CD1c-positive myeloid dendritic cell (primary cell): ENCODE results near the gene FEZ2.

ENCODE experiments used
- DNase-seq: peaks from one replicate; pipeline ENCODE4 v3.0.0-alpha.2; 2016; ENCODE audit errors: extremely low spot score

Gene FEZ2

DNA sequence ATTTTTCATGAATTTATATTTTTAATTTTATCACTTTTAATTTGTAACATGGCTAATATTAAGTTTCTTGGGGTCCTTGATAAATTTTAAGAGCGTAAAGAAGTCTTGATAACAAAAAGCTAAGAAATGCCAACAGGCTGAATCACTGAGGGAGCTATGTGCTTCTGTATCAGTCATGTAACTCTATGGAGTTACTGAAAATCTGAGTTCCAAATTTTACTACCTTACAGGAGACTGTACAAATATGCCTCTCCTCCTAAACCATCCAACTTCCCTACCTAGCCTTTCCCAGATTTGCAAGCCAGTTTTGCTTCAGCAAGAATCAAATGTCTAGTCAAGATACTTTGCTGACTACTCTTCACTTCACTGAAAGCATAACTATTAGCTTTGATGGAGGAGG is 35.7 kb downstream of the FEZ2 start:
- DNase-seq = no peak

DNA sequence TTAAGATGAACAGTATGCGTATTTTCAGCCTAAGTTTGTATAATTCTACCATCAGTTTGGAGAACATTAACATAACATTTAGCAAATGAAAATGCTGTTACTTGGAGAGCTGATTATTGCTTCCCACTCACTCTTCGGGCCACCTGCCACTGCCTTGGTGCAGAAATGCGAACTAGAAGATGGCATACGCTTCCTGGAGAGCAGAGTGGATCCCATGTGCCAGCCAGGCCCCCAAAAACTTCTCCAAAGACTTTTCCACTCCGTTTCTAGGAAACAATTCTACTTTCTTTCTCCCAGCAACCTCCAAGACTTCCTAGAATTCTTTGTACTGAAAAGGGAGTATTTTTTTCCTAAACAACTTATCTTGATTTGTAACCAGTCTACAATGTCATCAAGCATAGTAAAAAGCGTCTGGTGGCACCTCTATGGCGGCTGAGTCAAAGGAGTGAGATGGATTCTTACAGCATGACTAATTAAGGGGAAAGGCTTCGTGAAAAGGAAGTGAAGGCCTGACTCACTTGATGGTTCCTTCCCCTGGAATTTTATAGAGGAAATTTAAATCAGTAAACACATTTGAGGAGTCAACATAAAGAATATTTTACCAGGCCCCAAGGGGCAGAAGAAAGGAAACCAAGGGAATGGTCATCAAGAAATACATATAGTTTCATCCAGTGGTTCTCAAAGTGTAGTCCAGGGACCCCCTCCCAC is 36.6 kb downstream of the FEZ2 start:
- peak; percentile 76 for DNase-seq

DNA sequence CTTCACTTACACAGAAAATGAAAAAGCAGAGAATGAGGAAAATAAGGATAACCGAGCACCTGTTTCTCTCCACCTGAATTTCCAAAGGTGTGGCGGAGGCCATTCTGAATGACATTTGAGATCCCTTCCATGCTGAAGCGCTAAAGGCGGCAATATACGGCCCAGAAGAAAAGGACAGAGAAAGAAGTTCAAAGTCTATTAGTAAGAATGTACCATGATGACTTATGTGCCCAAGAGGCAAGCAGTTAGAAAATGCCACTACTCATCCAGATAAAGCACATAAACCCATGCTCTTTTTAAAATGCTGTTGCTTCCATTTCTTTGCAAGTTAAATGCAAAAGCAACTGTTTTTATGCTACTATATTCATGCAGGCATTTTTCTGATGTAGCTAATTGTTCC is 37.2 kb downstream of the FEZ2 start:
- no peak for DNase-seq

DNA sequence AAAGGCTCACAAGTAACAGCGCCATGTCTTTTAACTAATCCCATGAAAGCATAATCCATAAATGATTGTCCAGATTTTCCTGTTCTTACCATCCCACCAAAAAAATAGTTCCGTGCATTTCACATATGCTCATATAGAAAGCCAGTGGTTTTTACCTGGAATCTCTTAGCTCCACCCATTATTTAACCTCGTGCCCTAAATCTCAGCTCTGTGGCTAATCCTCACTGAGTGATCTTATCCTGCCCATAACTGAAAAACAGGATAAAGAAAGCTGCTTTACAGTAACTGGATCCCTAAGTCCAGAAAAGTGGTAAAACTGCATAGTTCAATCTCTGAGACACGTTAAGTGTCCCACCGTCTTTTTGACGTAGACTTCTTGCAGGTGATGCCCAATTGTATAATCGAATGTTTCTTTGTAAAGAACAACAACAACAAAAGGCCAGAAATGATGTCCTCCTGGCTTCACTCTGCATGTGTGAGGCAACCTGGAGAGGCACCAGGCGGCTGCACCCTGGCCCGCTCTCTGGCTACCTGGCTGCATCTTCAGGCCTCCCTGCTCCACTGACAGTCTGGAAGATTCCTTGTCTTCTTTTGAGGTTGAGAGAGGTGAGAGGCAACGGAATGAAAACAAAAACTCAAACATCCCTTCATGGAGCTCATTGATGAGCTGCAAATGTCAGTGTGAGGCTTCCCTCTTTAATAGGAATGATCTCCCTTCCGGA is 38.6 kb downstream of the FEZ2 start:
- DNase-seq = no peak

DNA sequence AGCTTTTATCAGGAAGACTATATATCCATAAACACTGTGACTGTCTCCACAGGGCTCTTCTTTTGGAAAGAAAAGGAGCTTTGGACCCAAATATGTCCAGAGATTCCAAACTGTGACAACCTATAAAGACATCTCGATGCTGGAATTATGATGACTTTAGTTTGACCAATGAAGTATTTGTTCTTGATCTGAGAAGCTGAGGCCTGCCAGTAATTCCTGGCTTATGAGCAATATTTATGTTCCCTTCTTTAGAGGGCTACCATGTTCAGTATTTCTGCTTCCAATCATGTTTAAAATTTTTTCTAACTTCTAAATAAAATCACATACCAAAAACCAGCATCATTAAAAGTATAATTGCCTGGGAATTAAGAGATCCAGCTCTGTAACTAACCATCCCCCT is 41.1 kb downstream of the FEZ2 start:
- DNase-seq = no peak

DNA sequence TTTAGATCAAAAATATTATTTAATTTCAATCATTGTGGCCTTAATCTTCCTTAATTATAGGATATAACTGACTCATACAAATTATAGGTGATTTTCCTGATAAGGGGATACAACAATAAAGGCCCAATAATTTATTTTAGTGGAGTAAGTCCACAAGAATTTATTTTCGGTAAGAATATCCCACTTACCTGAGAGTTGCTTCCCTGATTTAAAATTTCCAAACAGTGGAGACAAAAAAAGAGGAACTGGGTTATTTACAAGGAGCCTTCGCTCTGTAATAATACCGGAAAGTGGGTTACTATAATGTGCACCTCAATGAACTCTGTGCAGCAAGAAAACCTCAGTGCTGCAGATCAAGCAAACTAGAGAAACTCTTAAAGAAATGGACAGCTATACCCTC is 42.2 kb downstream of the FEZ2 start:
- DNase-seq = no peak

DNA sequence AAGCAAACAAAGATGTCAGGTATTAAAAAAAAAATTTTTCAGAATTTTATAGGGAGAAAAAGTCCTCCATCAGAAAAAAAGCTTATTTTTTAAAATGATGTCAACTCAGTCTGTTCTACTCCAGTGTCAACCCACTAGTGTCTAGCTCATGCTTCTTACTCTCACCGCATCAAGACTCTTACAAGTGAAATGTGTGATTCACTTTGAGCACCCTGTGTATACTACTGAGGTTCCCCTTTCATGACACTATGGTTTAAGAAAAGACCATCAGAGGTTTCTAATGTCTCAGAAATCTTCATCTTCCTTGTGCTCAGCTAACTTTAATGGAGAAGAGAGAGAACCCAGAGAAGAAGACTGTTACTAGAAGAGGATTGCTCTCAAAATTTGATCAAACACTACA is 43.4 kb downstream of the FEZ2 start:
- peak; percentile 64 for DNase-seq

DNA sequence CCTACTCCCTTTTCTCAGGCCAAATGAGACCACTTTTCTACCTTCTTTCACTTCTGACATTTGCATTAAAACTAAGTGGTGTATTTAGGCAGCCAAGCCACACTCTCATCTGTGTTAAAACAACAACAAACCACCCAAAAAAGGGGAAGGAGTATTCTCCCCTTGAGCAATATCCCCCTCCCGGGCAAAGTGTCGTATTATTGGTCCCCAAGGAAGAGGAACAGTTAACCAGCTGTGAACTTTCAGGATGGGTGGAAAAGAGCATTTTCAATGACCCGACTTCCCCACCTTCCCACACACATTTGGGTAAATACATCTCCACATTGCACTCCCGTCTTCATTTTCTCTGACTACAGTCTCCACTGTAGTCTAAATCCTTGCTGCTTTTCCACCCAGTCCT is 44.3 kb downstream of the FEZ2 start:
- peak; percentile 89 for DNase-seq

DNA sequence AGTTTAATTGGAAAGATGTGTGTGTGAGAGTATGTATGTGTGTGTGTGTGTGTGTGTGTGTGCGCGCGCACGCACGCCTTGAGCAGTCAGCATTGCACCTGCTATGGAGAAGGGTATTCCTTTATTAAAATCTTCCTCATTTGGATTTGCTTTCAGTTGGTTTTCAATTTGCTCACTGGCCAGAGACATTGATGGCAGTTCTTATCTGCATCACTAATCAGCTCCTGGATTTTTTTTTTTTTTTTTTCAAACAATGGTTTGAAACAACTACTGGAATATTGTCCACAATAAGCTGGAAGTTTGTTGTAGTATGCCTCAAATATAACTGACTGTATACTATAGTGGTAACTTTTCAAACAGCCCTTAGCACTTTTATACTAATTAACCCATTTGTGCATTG is 48.0 kb downstream of the FEZ2 start:
- no peak for DNase-seq

DNA sequence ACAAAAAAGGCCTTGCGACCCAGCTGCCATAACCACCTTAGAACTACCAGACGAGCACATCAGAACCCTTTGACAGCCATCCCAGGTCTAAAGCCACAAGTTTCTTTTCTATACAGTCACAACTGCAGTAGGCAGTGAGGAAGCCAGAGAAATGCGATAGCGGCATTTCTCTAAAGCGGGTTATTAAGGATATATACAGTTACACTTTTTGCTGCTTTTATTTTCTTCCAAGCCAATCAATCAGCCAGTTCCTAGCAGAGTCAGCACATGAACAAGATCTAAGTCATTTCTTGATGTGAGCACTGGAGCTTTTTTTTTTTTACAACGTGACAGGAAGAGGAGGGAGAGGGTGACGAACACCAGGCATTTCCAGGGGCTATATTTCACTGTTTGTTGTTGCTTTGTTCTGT is 48.8 kb downstream of the FEZ2 start:
- no peak for DNase-seq

DNA sequence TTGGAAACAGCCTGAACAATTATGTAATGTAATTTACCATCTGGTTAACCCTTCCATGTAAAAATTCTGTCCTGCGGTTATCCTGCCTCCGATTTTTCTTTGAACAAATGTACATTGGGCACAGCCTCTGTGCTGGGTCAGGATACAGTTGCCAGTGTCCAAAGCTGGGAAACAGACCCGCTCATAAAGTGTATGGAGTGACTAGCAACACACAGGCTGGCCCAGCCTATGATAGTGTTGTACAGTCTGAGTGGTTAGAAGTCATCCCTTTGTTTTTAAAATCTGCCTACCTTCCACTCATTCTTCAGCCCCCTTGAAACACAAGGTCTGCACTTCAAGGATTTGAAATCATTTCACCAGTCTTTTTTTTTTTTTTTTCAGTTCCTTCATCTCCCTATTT is 50.1 kb downstream of the FEZ2 start:
- no peak for DNase-seq

DNA sequence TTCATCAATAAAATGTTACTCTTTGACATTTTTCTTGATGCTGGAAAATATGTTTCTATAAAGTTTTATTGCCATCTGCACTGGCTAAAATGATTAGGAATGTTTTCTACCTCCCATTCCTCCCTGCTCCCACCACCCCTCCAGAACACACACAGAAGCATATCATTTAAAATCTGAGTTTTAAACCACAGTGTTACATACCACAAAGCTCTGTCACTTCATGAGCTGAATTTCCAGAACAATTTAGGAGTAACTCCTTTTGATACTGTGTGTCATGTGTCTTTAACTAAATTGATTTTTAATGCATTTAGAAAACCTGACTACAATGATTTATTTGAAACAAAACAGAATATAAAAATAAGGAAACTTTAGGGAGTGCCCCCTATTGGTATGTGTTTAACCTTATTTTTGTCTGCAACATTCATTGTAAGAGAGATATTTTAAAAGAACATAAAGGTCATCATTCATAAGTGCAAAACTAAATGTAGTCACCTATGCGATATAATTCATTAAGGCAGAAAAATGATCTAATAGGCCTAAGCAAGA is 52.0 kb downstream of the FEZ2 start:
- no peak for DNase-seq

DNA sequence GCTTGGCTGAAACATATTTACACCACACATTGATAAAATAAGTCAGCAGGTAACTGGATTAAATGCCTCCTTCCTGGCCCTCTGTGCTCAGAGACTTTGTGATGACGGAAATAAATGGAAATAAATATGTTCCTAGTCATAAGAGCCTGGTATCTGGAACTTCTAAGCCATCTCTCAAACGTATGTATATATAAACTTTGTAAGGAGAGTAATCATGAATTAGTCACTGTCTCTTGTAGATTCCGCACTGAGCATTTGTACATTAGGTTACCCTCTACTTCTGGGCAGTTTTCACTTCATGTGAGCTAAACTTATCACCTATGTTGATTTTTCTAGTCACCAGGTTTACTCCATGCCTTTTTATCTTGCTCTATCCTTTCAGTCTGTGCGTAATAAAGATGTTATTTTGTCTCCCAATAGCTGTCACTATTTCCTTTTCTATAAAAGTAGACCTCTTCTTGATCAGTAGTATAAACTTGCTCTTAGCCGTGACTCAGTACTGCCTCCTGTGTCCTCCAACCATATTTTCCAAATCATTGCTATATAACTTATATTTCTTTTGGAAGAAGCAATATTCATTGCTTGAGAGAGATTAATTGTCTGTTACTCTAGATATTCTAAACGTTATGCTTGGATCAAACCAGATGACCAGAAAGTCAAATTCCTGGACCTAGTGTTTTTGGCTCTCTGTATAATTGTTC is 53.2 kb downstream of the FEZ2 start:
- no peak for DNase-seq

DNA sequence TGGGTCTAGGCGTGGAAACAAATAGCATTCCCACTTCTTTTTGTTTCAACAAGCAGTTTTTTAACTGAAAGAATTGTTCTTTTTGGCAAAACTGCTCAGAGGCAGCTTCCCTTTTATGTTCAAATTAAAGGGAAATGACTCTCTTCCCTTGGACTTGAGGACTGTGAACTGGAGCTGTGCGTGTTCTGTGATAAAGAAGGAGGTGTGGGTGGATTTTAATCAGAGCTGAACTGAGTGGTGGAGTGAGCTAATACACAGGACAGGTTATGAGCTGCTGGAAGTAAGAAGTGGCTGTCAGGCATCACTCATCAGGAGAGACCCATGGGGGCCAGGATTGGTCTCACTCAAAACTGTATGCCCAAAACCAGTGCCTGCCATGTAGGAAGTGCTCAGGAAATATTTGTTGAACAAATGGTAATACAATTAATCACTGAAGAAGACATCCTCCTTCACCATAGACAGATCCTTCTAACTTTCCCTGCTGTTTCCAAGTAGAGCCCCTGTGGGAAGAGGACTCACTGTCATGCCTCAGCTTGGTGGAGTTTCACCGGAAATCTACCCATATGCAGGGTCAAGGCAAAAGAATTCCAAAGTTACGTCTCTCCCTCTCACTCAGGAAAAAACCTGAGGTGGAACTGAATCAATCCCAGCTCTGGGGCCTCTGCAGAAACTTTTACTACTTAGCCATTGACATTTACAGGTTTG is 55.9 kb downstream of the FEZ2 start:
- peak; percentile 67 for DNase-seq

DNA sequence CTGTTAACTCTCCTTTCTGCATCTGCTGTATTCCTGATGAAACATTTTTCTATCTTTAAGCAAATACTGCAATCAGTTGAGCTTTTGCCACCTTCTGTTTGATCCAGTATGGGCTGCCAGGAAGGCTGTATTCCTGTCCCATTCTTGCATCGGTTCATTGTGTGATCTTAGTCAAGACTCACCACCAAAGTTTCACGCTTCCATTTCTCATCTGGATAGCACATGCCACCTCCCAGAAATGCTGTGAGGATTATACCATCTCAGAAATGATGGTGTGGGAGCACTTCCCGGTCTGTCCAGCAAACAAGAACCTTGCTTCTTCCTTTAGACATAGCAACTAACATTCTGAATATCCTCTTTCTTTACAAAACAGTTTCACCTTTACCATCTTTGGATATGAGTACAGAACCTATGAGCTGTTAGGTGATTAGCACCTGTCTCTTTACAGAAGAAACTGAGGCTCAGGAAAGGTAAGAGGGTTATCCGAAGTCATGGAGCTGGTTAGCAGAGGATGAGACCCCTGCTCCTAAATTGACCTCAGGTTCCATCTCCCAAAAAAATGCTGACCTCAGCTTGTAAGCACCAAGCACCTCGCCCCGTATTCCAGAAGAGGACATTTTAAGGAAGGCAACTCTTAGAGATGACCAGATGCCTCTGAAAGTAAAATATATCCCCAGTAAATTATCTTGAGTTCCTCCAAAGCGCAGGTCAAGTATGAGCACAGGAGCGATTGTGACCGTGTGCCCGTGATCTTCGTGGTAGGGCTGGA is 56.8 kb downstream of the FEZ2 start:
- no peak for DNase-seq

DNA sequence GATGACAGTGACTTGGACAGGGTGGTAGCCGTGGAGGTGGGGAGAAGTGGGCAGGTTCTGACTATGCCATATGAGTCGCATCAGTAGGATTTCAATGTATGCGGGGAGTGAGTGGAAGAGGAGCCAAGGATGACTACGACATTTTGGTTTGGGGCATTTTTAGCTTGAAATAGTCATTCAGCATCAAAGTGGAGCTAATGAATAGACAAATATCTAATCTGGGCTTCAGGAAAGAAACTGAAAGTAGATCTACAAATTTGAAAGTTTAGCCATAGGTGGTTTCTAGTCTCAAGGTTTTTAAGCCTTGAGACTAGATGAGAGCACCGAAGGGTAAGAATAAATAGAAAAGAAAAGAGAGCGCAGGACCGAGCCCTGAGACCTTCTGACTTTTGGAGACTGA is 58.3 kb downstream of the FEZ2 start:
- no peak for DNase-seq

DNA sequence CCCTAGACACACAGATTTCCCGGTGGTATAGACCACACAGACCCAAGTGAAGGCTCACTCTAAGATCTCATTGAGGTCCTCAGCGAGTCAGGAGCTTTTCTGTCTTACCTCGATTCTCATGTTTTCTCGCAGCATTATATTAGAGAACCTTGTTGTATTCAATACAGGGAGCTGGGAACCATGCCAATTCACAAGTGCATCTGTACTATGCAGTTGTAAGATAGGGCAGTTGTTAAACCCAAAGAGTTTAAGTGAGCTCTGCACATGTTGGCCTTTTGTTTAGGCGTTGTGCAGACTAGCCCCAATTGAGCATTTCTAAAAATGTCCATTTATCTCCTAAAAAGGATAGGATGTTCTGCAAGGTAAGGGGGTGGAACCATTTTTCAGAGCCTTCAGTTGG is 59.6 kb downstream of the FEZ2 start:
- DNase-seq = no peak

DNA sequence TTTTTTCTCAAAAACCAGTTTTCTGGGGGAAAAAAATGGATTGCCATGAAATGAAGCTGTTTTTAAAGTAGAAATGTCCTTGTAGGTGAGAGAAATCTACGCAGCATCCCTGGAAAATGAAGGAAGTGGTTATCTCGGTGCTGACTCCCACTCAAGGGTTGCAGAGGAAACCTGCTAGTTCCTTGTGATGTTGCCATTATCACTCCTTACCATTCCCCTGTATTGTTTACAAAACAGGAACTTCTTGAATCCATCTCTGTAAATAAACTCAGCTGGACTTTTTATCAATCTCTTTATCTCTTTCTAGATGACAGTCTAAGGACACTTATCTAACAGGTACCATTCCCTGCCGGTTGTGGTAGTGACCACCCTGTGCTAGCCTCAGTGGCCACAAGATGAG is 61.2 kb downstream of the FEZ2 start:
- no peak for DNase-seq

DNA sequence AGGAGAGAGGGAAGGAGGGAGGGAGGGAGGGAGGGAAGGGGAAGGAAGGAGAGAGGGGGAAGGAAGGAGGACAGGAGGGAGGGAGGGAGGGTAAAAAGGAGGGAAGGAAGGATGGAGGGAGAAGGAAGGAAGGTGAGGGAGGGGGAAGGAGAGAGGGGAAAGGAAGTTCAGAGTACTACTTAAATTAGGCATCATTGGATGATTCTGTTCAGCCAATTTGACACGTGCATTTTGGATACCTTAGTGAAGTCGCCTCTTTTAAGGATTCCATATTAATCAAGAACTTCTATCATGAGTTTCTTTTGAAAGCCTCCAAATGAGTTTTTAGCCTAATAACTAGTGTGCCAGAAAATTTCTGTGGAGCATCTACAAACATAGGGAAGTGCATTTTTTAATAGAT is 62.9 kb downstream of the FEZ2 start:
- no peak for DNase-seq

DNA sequence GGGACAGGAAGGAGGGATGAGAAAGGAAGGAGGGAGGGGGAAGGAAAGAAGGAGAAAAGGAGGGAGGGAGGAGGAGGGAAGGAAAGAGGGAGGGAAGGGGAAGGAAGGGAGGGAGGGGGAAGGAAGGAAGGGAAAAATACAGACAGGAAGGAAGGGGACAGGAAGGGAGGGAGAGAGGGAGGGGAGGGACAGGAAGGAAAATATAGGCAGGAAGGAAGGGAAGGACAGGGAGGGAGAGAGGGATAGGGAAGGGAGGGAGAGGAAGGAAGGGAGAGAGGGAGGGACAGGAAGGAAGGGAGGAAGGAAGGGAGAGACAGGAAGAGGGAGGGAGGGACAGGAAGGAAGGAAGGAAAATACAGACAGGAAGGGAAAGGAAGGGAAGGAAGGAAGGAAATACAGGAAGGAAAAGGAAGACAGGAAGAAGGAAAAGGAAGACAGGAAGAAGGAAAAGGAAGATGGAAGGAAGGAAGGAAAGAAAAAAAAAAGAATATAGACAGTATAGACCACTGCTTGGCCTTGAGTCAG is 63.6 kb downstream of the FEZ2 start:
- DNase-seq = no peak

DNA sequence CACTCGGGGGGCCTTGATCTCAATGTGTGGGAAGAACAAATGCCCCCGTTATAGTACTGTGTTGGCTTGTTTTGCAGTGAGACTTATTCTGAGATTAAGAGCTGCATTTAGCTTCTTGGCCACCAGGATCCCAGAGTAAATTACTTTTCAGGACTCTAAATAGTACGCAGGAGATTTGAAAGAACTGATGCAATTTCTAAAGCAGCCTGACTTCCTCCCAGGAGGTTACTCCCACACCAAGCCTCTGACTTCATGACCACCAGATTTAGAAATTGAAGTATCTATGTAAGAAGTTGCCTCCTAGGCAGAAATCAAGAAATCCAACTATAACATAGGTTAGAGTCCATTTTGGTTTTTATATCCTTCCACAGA is 67.0 kb downstream of the FEZ2 start:
- peak; percentile 81 for DNase-seq
